Keratinocyte (primary cell): Measurements from ENCODE around the gene VPS50. TPM values are rescaled to one million over a fixed set of nuclear protein-coding genes. Genes with fewer than 3 reads are reported as not detected.

Source experiments
- DNase-seq: peaks from one replicate; pipeline ENCODE4 v3.0.0-alpha.2; 2011; ENCODE audit warnings: low read depth, missing footprints, low spot score
- FAIRE-seq: peaks from 2 replicates; lab custom pipeline; 2011; peaks lifted over from hg19 to GRCh38; lab: Jason Lieb, UNC
- H2AFZ ChIP-seq: 2 replicates; pipeline ENCODE4 v1.6.0; 2012; ENCODE audit warnings: low read length, control low read depth, inconsistent platforms; ENCODE audit not compliant: control insufficient read depth
- H3K27ac ChIP-seq: 2 replicates; pipeline ENCODE4 v1.5.1; 2011; ENCODE audit warnings: low read length; ENCODE audit not compliant: control insufficient read depth, insufficient read depth
- H3K27me3 ChIP-seq: 3 replicates; pipeline ENCODE4 v1.6.0; 2011; ENCODE audit warnings: low read length; ENCODE audit not compliant: control insufficient read depth, insufficient read depth; ENCODE audit errors: extremely low read depth
- H3K36me3 ChIP-seq, 2 experiments: 2 replicates in 1 of 2; 3 replicates in 1 of 2; pipeline ENCODE4 v1.5.1; 2011; ENCODE audit warnings: low read length in 2 of 2, mild to moderate bottlenecking in 1 of 2; ENCODE audit not compliant: control insufficient read depth in 2 of 2, insufficient read depth in 2 of 2; ENCODE audit errors: extremely low read depth in 1 of 2
- H3K4me1 ChIP-seq: 3 replicates; pipeline ENCODE4 v1.5.1; 2011; ENCODE audit warnings: low read length; ENCODE audit not compliant: control insufficient read depth, insufficient read depth; ENCODE audit errors: extremely low read depth
- H3K4me2 ChIP-seq: 3 replicates; pipeline ENCODE4 v1.6.0; 2011; ENCODE audit warnings: low read depth, low read length; ENCODE audit not compliant: control insufficient read depth, insufficient read depth; ENCODE audit errors: extremely low read depth
- H3K4me3 ChIP-seq, 3 experiments: fragments of 200-600 bp in 1 of 3; sonication (generic) in 1 of 3; 2 replicates in 2 of 3; 3 replicates in 1 of 3; pipeline ENCODE4 v1.5.1; 2011 to 2016; ENCODE audit warnings: low read length in 3 of 3, mild to moderate bottlenecking in 3 of 3, control low read depth in 2 of 3, inconsistent platforms in 1 of 3, low read depth in 1 of 3, mixed read lengths in 1 of 3, mixed run types in 1 of 3, moderate library complexity in 1 of 3; ENCODE audit not compliant: control insufficient read depth in 2 of 3, insufficient read depth in 2 of 3; ENCODE audit errors: extremely low read depth in 1 of 3
- H3K79me2 ChIP-seq: 2 replicates; pipeline ENCODE4 v1.6.0; 2012; ENCODE audit warnings: low read length; ENCODE audit not compliant: control insufficient read depth, insufficient read depth
- H3K9ac ChIP-seq: 3 replicates; pipeline ENCODE4 v1.6.0; 2011; ENCODE audit warnings: low read length; ENCODE audit not compliant: control insufficient read depth, insufficient read depth; ENCODE audit errors: extremely low read depth
- H3K9me1 ChIP-seq: 3 replicates; pipeline ENCODE4 v1.6.0; 2011; ENCODE audit warnings: low read length; ENCODE audit not compliant: control insufficient read depth, insufficient read depth; ENCODE audit errors: extremely low read depth
- H3K9me3 ChIP-seq: 2 replicates; pipeline ENCODE4 v1.5.1; 2012; ENCODE audit warnings: low read depth, low read length; ENCODE audit not compliant: control insufficient read depth
- H4K20me1 ChIP-seq: 3 replicates; pipeline ENCODE4 v1.6.0; 2011; ENCODE audit warnings: low read length; ENCODE audit not compliant: control insufficient read depth, insufficient read depth; ENCODE audit errors: extremely low read depth
- EZH2 ChIP-seq: IDR thresholded peaks from one replicate; pipeline ENCODE4 v1.6.1; 2012; ENCODE audit warnings: inconsistent platforms, mild to moderate bottlenecking, low read length, moderate library complexity
- dilution Hi-C: fragments of 300-500 bp; cut with MboI; formaldehyde crosslinking; loops from one replicate; pipeline ENCODE4 v1.7.0; 2020; ENCODE audit warnings: low sequenced_read_pairs; ENCODE audit not compliant: extremely low pct_ligation_motif_present
- polyA plus RNA-seq, 5 experiments: library from polyadenylated mRNA; depleted of rRNA in 3 of 5; stranded (reverse) in 3 of 5; stranded (forward) in 1 of 5; unstranded in 1 of 5; fragments of >200 nt; gene quantifications; 1 replicate in 1 of 5; 2 replicates in 3 of 5; 3 replicates in 1 of 5; pipeline versions ENCODE4 v1.2.1 to v1.2.3, GENCODE V29; 2011 to 2012; ENCODE audit warnings: missing spikeins in 2 of 5, low read depth in 1 of 5, low replicate concordance in 1 of 5
- TF ChIP-seq, protein P1 (sequence below), 3 experiments: IDR thresholded peaks in 1 of 3; conservative IDR thresholded peaks in 1 of 3; optimal IDR thresholded peaks in 1 of 3; 2 replicates in 2 of 3; 3 replicates in 1 of 3; pipeline versions ENCODE3 to v1.5.1; 2011; ENCODE audit warnings: low read length in 3 of 3, mild to moderate bottlenecking in 3 of 3, moderate library complexity in 2 of 3, control low read depth in 1 of 3, inconsistent platforms in 1 of 3; ENCODE audit not compliant: insufficient read depth in 2 of 3; ENCODE audit errors: extremely low read depth in 1 of 3

VPS50 gene
- polyA plus RNA-seq, 1 donor (not counting 4 experiments of a cell fraction or from before 2014, with no cell fraction given), result 17.0 TPM

DNA sequence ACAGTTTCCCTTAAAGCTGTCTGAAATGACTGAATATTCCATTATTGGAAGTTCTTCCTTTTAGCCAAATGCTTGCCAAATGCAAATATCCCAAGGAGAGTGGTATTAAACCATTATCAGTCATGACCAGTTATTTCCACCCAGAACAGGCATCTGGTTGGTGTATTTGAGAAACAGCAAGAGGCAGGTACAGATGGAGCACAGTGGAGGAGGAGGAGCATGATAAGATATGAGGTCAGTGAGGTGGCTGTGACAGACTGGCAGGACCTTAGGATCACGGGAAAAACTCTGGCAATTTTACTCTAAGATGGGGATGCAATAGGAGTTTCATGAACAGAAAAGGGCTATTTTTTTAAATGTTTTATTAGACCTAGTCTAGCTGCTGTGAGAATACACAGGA lies 12.3 kb upstream of the VPS50 start:
- peaks cover 6% of the 10 kb centered on the region for H3K27me3 ChIP-seq
- dilution Hi-C loops, result no loop called here
- H3K4me1 ChIP-seq, result no peaks in the 10 kb centered on the region
- no peak overlapping the region for H3K4me3 ChIP-seq
- no peaks in the 10 kb centered on the region for H3K36me3 ChIP-seq
- H4K20me1 ChIP-seq, result no peaks in the 10 kb centered on the region
- TF ChIP-seq, protein P1, sequence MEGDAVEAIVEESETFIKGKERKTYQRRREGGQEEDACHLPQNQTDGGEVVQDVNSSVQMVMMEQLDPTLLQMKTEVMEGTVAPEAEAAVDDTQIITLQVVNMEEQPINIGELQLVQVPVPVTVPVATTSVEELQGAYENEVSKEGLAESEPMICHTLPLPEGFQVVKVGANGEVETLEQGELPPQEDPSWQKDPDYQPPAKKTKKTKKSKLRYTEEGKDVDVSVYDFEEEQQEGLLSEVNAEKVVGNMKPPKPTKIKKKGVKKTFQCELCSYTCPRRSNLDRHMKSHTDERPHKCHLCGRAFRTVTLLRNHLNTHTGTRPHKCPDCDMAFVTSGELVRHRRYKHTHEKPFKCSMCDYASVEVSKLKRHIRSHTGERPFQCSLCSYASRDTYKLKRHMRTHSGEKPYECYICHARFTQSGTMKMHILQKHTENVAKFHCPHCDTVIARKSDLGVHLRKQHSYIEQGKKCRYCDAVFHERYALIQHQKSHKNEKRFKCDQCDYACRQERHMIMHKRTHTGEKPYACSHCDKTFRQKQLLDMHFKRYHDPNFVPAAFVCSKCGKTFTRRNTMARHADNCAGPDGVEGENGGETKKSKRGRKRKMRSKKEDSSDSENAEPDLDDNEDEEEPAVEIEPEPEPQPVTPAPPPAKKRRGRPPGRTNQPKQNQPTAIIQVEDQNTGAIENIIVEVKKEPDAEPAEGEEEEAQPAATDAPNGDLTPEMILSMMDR (optimal IDR thresholded peaks at IDR 0.05 in 1 of 3, IDR thresholded peaks at IDR 0.05 in 1 of 3, conservative IDR thresholded peaks at IDR 0.05 in 1 of 3; ENCODE audit: extremely low read depth in 1 of 3, insufficient read depth in 2 of 3, low read length in 3 of 3), result no peak
- no peak for TF ChIP-seq EZH2
- no peaks in the 10 kb centered on the region for H3K79me2 ChIP-seq
- FAIRE-seq, result no peak
- no peaks in the 10 kb centered on the region for H3K9me3 ChIP-seq
- no peak overlapping the region for H3K27ac ChIP-seq
- no peak overlapping the region for H3K9ac ChIP-seq
- no peak overlapping the region for H3K4me2 ChIP-seq
- DNase-seq, result no peak
- H3K9me1 ChIP-seq, result no peaks in the 10 kb centered on the region
- H2AFZ ChIP-seq, result no peak overlapping the region

DNA sequence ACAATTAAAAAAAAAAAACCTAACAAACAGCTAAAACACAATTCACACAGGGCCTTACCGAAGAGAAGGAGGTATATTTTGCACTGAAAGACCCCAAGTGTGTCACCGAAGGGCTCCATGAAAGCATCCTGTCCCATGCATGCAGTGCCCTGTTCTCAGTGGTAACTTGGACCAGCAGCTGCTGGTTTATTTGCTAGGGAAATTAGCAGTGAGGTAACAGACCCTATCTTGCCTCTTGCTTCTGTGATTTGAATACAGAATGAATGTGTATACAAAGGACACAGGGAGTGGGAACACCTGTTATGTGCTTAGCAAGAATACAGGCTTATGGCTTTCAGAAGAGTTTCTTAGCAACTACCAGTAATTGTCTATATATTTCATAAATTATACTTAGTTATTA lies 5.9 kb upstream of the VPS50 start, which contains the start of gene HEPACAM2:
Gene HEPACAM2 (minus strand): TSS at position 160 of the 400 bp plus-strand sequence.
- no peak within 1 kb of the TSS for H3K4me3 ChIP-seq
- H4K20me1 ChIP-seq, result no peaks in the 10 kb centered on the region
- dilution Hi-C loops, result no loop called here
- no peak within 1 kb of the TSS for H3K4me2 ChIP-seq
- TF ChIP-seq EZH2, result no peak
- TF ChIP-seq, protein P1 (optimal IDR thresholded peaks at IDR 0.05 in 1 of 3, IDR thresholded peaks at IDR 0.05 in 1 of 3, conservative IDR thresholded peaks at IDR 0.05 in 1 of 3; ENCODE audit: extremely low read depth in 1 of 3, insufficient read depth in 2 of 3, low read length in 3 of 3), result no peak
- FAIRE-seq (peak; percentile 17), DNase-seq (no peak)
- H3K9me1 ChIP-seq, result no peaks in the 10 kb centered on the region
- H3K36me3 ChIP-seq, result no peaks in the 10 kb centered on the region
- no peaks in the 10 kb centered on the region for H3K79me2 ChIP-seq
- peaks cover 4% of the 10 kb centered on the region for H3K4me1 ChIP-seq
- H3K27ac ChIP-seq, result no peak within 1 kb of the TSS
- no peaks in the 10 kb centered on the region for H3K27me3 ChIP-seq
- no peaks in the 10 kb centered on the region for H3K9me3 ChIP-seq
- no peak within 1 kb of the TSS for H2AFZ ChIP-seq
- H3K9ac ChIP-seq, result no peak within 1 kb of the TSS
